ENCODE results near the gene PCBP1.

DNA sequence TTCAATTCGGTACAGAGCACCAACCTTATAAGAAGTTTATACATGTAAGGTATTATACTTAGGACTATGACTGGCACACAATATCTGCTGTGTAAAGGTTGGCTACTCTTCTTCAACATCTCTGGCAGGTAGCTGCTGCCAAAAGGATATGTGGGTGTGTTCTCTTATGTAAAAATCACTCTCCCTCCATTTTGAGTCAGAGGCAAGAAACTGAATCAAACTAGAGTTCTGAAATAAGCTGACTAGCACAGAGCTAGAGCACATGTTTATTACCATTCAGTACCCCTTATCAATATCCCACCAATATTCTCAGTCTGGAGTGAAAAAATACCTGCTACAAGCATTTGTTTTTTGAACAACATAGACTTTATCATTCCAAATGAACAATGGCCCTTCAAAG lies 38.0 kb upstream of the PCBP1 start:
- TF ChIP-seq EP300 (IDR thresholded peaks at IDR 0.05), result no peak
- TF ChIP-seq, protein P1, sequence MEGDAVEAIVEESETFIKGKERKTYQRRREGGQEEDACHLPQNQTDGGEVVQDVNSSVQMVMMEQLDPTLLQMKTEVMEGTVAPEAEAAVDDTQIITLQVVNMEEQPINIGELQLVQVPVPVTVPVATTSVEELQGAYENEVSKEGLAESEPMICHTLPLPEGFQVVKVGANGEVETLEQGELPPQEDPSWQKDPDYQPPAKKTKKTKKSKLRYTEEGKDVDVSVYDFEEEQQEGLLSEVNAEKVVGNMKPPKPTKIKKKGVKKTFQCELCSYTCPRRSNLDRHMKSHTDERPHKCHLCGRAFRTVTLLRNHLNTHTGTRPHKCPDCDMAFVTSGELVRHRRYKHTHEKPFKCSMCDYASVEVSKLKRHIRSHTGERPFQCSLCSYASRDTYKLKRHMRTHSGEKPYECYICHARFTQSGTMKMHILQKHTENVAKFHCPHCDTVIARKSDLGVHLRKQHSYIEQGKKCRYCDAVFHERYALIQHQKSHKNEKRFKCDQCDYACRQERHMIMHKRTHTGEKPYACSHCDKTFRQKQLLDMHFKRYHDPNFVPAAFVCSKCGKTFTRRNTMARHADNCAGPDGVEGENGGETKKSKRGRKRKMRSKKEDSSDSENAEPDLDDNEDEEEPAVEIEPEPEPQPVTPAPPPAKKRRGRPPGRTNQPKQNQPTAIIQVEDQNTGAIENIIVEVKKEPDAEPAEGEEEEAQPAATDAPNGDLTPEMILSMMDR (IDR thresholded peaks at IDR 0.05), result no peak
- TF ChIP-seq POLR2A (IDR thresholded peaks at IDR 0.05), result no peak
